ENCODE results near the gene PAK4.

DNA sequence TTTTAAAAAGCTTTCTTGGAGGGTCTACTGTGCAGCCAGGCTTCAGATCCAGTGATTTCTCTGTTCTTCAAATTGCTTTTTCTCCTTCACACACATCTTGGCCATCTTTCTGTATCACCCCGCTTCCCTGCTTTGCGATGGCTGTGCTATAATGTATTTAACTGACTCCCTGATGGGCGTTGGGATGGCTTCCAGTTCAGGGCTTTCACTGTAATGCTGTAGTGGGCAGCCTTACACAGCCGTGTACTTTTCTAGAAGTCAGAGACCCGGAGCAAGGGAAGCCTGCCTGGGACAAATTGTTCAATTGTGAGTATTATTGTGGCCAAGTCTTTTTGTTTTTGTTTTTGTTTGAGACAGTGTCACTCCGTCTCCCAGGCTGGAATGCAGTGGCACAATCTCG lies 19.4 kb upstream of the PAK4 start:
- TF ChIP-seq TCF12 (IDR thresholded peaks at IDR 0.05; ENCODE audit: low read depth, low read length) (no peak), NR2C2 (IDR thresholded peaks at IDR 0.05; ENCODE audit: borderline replicate concordance, control insufficient read depth, insufficient read length, low read depth) (no peak), POLR2A (IDR thresholded peaks at IDR 0.05; ENCODE audit: low read depth, low read length) (no peak), EZH2 (IDR thresholded peaks at IDR 0.05; ENCODE audit: borderline replicate concordance, control insufficient read depth, low read depth, low read length) (no peak), NRF1 (conservative IDR thresholded peaks at IDR 0.05; ENCODE audit: low read depth, low read length) (no peak), POLR2AphosphoS5 (IDR thresholded peaks at IDR 0.05; ENCODE audit: low read length) (no peak), EP300 (IDR thresholded peaks at IDR 0.05; ENCODE audit: borderline replicate concordance in 1 of 2, control insufficient read depth in 1 of 2, low read depth in 2 of 2, low read length in 2 of 2) (no peak), YBX1 (IDR thresholded peaks at IDR 0.05) (no peak), ZSCAN29 (IDR thresholded peaks at IDR 0.05) (no peak), RAD51 (IDR thresholded peaks at IDR 0.05) (no peak), CBX3 (IDR thresholded peaks at IDR 0.05; ENCODE audit: borderline replicate concordance, low read depth) (no peak)
- TF ChIP-seq, protein P1, sequence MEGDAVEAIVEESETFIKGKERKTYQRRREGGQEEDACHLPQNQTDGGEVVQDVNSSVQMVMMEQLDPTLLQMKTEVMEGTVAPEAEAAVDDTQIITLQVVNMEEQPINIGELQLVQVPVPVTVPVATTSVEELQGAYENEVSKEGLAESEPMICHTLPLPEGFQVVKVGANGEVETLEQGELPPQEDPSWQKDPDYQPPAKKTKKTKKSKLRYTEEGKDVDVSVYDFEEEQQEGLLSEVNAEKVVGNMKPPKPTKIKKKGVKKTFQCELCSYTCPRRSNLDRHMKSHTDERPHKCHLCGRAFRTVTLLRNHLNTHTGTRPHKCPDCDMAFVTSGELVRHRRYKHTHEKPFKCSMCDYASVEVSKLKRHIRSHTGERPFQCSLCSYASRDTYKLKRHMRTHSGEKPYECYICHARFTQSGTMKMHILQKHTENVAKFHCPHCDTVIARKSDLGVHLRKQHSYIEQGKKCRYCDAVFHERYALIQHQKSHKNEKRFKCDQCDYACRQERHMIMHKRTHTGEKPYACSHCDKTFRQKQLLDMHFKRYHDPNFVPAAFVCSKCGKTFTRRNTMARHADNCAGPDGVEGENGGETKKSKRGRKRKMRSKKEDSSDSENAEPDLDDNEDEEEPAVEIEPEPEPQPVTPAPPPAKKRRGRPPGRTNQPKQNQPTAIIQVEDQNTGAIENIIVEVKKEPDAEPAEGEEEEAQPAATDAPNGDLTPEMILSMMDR (IDR thresholded peaks at IDR 0.05 in 2 of 3, conservative IDR thresholded peaks at IDR 0.05 in 1 of 3; ENCODE audit: control insufficient read depth in 2 of 3, extremely low read depth in 1 of 3, insufficient read depth in 1 of 3, low read depth in 3 of 3, low read length in 3 of 3) = no peak
- TF ChIP-seq, protein P2, sequence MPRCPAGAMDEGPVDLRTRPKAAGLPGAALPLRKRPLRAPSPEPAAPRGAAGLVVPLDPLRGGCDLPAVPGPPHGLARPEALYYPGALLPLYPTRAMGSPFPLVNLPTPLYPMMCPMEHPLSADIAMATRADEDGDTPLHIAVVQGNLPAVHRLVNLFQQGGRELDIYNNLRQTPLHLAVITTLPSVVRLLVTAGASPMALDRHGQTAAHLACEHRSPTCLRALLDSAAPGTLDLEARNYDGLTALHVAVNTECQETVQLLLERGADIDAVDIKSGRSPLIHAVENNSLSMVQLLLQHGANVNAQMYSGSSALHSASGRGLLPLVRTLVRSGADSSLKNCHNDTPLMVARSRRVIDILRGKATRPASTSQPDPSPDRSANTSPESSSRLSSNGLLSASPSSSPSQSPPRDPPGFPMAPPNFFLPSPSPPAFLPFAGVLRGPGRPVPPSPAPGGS (IDR thresholded peaks at IDR 0.05; ENCODE audit: borderline replicate concordance, insufficient read depth, low read depth, low read length, poor library complexity, severe bottlenecking) = no peak
- TF ChIP-seq, protein P3, sequence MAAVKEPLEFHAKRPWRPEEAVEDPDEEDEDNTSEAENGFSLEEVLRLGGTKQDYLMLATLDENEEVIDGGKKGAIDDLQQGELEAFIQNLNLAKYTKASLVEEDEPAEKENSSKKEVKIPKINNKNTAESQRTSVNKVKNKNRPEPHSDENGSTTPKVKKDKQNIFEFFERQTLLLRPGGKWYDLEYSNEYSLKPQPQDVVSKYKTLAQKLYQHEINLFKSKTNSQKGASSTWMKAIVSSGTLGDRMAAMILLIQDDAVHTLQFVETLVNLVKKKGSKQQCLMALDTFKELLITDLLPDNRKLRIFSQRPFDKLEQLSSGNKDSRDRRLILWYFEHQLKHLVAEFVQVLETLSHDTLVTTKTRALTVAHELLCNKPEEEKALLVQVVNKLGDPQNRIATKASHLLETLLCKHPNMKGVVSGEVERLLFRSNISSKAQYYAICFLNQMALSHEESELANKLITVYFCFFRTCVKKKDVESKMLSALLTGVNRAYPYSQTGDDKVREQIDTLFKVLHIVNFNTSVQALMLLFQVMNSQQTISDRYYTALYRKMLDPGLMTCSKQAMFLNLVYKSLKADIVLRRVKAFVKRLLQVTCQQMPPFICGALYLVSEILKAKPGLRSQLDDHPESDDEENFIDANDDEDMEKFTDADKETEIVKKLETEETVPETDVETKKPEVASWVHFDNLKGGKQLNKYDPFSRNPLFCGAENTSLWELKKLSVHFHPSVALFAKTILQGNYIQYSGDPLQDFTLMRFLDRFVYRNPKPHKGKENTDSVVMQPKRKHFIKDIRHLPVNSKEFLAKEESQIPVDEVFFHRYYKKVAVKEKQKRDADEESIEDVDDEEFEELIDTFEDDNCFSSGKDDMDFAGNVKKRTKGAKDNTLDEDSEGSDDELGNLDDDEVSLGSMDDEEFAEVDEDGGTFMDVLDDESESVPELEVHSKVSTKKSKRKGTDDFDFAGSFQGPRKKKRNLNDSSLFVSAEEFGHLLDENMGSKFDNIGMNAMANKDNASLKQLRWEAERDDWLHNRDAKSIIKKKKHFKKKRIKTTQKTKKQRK (IDR thresholded peaks at IDR 0.05; ENCODE audit: low read depth, low read length) = no peak
